Hematopoietic multipotent progenitor cell (in vitro differentiated cells): ENCODE data around the gene MUC6. TPM values are rescaled to one million over a fixed set of nuclear protein-coding genes. Genes with fewer than 3 reads are reported as not detected.

Experiments used
- DNase-seq, 3 donors: peaks; one replicate each; pipeline ENCODE4 v3.0.0-alpha.2; 2011 to 2015; ENCODE audit warnings: low read depth in 2 of 3, low spot score in 2 of 3
- total RNA-seq: library from RNA; depleted of rRNA; stranded (reverse); fragments of >200 nt; gene quantifications from one replicate; pipeline ENCODE4 v1.2.3, GENCODE V29; 2012

Gene MUC6
- total RNA-seq, 1 donor = under 0.01 TPM

DNA sequence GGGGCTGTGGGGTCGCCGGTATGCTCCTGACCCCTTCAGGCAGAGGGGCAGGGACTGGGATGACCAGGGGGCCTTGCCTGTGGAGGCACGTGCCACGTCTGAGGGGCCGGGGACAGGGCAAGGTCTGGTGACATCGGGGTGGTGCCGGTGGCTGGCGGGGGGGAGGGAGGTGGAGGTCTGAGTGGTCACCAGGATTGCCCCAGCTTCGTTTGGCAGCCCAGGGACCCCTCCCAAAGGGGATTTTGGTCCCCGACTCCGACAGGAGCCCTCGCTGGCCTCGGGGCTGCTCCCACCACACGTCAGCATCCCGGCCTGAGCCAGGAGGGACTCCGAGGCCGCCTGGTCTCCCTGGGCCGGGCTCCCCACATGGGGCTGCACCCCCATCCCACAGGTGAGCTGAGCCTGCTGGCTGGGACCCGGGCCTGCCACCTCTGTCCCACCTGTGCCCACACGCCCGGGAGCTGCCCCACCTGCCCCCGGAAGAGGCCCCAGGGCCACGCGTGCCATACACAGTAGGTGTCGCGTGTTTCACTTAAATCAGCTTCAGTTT lies 1.1 kb upstream of the MUC6 start:
- no peak for DNase-seq

DNA sequence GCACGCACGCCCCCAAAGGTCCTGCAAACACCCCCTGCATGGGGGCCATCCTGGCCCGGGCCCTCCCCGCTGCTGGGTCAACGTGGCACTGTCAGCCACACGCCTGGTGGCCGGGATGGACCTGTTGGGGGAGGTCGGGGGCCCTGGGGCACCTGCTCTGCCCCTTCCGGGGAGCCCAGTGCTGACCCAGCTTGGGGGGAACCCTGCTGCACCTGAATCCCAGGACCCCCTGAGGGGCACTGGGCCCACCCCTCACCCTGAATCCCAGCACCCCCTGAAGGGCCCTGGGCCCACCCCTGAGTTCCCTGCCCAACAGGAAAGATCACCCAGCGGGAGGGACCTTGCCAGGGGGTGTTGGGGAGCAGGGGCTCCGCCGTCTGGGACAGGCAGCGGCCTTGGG lies 413 bp upstream of the MUC6 start:
- no peak for DNase-seq

DNA sequence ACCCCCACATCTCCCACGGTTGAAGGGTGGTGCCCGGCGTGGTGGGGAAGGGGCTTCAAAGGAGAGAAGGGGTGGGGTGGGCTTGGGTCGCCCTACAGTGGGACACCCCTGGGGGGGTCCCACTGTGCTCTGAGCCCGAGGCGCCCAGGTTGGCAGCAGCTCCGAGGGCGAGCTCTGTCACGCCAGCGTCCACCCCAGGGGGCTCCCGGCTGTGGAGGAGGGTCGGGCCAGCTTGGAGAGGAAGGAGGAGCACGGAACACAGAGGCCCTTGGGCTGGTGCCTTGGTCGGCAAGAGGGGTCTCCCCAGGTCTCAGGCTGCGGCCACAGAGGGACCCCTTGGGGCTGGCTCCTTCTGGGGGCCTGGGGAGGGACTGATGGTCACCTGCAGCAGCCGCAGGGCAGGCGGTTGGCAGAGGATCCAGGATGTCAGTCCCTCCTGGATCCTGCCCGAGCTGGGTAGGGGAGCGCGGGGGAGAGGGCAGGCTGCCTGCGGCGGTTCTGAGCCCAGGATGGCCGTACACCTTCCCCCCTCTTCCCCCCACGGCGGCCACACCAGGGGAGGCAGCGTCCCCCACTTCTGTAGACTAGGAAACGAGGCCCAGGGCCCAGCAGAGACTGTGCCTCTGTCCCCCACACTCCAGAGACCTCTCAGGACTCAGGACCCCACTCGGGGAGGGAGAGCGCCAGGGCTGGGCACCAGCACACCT lies 788 bp downstream of the MUC6 start:
- no peak for DNase-seq

DNA sequence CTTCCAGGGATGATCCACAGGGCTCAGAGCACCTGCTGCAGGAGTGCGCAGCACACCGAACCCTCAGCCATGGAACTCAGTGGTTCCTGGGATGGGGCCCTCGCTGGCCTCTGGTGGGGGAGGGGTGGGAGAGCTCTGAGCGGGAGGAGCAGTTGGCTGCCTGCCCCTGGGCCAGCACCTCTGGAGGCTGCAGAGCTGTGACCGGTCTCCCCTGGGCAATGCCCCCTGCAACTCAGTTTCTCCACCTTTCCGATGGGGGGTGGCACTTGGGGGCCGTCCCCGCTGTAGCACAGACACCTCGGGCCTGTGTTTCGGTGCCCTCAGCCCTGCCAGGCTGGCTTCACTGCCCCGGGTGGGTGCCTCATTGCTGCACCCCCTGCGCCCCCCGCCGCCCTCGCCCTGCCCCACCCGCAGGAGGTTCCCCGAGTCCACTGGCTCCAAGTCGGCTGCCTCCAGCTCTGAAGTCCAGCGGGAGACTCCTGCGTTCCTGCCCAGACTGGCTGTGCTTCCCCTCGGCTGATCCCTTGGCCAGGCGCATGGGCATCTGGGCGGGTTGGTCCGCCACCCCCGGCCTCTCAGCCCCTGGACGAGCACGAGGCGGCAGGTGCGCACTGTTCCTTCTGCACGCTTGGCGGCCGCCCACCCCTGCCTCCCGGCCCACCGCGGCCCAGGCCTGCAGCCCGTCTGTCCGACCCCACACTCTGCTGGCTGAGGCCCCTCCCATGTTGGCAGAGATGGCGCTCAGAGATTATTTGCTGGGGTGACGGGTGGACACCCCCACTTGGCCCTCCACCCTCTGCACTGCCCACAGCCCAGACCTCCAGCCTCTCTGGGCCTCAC lies 1.8 kb downstream of the MUC6 start:
- DNase-seq = no peak

DNA sequence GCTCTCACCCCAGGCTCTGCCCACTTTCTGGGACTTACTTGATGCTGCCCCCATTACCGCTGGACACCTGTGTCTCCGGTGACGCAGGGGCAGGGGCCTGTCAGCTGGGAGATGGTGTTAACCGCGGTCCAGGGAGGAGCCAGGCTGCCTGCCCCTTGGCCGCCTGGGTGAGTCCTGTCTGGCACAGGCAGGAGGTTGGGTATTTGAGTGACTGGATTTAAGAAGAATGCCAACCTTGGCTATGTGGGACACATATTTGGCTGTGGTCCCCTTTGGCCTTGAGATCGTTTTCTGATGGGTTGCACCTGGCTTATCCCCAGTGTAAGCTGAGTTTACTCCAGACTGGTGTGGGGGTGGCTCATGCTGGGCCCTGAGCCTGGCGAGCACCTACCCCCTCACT lies 2.5 kb downstream of the MUC6 start:
- no peak for DNase-seq

DNA sequence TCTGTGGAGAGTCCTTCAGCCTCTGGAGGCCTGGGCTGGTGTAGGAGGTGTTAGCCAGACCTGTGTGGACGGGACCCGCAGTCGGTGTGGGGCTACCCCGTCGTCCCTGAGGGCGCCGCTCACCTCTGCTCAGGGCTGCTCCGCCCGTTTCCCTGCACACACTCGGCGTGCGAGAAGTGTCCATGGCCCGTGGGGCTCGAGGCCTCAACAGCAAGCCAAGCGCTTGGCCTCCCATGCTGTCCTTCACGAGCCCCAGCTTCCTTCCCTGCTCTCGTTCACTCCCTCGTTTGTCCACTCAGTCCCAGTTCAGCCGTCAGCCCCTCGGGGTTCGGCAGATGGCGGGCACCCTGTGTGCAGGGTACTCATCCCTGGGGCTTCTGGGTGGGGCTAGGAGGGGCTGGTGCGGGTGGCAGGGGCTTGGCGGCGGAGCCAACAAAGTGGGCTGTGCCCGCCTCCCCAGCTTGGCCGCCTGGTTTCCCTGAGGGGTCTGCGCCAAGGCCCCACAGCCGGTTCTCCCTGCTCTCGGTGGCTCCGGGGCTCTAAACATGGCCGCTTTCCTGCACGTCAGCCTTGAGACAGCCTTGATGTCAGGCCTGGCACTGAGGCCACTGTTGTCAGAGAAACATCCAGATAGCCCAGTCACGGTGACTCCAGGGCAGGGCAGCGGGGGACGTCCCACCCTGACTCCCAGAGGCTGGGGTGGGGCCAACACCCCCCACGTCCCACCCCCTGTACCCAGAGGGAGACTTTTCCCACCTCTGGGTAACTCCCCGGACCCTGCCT lies 3.3 kb downstream of the MUC6 start:
- DNase-seq = no peak

DNA sequence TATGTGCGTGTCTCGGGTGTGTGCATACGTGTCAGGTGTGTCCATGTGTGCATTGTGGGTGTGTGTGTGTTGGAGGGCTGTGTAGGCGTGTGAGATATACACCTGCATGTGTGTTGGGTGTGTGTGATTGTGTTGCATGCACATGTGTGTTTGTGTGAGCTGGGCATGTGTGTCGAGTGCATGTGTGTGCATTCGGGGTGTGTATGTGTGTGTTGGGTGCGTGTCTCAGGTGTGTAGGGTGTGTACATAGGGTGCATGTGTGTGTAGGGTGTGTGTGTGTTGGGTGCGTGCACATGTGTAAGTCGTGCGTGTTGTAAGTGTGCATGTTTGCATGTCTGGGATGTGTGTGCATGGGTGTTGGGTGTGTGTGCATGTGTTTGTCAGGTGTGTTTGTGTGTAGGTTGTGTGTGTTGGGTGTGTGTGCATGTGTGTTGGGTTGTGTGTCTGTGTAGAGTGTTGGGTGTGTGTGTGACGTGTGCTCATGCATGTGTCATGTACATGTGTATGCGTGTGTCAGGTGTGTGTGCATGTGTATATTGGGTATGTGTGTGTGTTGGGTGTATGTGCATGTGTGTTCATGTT lies 4.1 kb downstream of the MUC6 start:
- no peak for DNase-seq

DNA sequence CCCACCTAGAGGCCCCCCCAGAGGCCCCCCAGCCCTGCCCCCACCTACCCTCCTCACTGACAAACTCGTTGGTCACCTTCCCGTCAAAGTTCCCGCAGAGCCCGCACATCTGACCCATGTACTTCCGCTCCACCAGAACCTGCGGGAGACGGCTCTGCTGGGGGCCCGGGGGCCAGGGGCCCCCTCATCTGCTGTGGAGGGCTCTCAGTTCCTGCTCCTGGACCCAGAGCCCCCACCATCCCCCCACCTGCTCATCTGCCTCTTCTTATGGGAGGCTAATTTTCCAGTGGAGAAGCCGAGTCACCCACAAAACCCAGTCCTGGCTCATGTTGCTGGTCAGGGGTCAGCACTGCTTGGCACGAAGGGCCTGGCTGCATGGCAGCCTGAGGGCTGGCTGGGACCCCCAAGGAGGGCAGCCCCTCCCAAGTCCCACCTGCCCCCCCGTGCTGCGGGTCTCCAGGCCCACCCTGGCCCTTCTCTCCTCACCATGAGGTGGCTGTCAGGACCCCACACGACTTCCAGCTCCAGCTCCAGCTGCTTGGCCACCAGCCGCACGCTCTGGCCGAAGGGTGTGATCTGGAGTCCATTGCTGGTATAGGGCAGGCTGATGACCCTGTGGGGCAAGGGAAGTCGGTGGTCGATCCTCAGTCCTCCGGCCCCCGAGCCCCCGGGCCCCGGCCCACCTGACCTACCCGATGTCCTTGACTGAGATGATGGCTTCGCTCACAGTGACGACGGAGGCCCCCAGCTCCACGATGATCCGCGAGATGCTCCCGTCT lies 5.2 kb downstream of the MUC6 start:
- DNase-seq = no peak

DNA sequence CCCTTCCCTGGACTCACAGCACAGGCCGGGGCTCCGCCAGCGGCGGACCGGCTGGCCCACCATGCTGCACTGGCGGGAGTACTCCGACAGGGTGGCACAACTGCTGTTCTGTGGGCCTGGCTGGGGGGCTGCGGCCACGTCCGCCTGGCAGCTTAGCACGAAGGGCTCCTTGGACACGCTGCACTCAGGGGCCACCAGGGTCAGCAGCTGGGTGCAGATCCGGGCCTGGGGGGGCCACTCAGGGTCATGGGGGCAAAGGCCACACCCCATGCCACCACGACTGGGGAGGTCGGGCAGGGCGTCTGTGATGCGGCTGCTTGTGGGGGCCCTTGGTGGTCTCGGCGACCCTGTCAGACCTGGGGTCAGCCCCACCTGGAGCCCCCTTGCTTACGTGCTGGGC lies 6.0 kb downstream of the MUC6 start:
- DNase-seq = no peak

DNA sequence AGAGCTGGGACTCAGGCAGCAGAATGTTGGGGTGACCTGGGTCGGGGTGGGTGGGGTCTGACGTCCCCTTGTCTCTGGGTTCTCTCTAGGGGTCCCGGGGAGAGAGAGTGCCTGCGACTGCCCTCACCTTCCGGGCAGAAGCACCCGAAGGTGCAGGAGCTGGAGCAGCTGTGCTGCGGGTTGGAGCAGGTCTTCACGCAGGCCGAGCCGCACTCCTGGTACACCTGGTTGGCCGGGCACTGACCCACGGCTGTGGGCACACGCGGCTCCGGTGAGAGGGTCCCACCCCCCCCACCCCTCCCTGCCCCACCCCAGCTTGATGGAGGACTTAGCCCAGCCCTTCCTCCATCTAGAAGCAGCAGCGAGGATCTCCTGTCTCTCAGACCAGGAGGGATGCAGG lies 6.4 kb downstream of the MUC6 start:
- no peak for DNase-seq

DNA sequence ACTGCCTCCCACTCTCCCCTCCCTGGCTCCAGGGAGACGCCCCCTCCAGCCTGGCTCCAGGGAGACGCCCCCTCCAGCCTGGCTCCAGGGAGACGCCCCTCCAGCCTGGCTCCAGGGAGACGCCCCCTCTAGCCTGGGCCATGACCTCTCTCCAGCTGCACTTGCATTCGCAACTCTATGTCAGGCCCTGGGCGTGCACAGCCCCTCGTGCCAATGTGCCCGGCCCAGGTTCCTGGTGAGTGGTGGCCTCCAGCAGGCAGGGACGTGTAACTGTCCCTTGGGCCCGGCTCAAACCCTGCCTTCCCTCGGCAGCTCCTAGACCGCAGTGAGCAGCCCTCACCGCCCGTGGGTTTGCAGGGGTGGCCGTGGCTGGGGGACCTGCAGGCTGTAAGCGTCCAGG lies 6.9 kb downstream of the MUC6 start:
- no peak for DNase-seq

DNA sequence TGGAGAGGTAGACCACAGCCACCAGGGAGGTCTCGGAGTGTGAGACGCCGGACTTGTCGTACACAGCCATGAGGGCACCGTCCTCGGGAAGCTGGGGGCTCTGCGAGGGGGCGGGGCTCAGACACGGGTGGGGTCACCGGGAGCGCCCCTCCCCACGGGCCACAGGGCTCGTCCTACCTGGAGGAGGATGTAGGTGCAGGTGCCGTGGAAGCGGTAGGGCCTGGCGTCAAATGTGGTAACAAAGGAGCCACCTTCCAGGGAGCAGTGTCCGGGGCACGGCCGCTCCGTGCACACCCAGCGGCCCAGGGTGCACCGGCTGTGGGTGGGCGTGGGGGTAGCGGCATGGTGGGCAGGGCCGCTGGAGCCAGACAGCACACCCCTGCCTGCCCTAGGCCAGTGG lies 7.5 kb downstream of the MUC6 start:
- no peak for DNase-seq

DNA sequence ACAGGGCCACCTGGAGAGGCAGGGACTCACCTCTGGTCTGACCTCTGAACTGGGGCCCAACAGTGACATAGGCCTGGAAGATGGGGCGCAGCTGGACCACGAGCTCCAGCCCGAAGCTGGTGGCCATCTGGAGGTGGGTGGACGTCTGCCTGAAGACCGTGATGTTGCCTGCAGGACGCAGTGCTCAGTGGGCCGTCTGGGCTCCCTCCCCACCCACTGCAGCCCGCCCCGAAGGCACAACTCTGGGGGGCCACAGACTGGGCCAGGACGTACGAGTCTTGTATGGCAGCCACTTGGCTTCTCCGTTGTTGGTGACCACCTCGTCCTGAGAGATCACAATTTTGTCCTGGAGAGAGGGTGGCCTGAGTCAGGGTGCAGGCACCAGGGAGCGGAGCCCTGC lies 7.9 kb downstream of the MUC6 start:
- DNase-seq = no peak

DNA sequence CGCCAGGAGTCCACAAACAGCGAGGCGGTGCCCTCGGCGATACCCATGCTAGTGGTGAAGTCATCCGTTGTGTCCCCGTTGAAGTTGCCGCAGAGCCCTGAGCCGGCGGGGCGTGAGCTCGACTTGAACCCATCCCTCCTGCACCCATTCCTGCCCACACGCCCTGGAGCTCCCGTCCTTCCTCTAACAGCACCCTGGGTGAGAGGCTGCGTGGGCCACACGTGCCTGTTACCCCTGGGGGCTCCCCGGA lies 8.3 kb downstream of the MUC6 start:
- no peak for DNase-seq

DNA sequence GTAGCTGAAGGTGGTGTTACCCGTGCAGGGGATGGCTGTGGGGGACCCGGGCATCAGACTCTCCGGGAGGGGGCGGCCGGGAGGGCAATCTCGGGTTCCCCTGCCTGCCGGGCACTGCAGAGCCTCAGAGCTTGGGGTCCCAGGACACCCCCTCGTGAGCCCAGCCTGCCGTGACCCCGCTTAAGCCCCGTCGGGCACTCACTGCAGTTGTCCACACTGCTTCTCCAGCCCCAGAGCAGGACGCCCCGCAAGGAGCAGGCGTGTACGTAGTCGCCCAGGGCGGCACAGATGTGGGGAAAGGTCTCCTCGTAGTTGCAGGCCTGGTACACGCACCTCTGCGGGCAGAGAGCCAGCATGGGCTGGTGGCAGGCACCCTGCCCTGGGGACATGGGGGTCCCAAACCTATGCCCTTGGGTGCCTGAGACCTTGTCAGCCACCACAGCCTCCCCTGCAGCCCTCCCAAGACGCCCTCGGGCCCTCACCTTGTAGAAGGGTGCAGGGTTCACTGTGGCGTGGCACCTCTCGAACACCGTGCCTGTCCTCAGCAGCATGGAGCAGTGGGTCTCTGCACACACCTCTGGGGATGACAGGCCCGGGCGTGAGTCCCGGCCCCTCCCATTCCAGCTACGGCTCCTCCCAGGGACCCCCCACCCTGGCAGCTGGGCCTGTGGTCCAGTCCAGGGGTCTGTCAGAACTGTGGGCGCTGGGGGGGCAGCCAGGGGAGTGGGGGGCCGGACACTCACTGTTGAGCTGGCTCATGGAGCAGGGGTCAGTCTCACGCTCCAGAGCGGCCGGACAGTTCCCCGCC lies 8.8 kb downstream of the MUC6 start:
- no peak for DNase-seq

DNA sequence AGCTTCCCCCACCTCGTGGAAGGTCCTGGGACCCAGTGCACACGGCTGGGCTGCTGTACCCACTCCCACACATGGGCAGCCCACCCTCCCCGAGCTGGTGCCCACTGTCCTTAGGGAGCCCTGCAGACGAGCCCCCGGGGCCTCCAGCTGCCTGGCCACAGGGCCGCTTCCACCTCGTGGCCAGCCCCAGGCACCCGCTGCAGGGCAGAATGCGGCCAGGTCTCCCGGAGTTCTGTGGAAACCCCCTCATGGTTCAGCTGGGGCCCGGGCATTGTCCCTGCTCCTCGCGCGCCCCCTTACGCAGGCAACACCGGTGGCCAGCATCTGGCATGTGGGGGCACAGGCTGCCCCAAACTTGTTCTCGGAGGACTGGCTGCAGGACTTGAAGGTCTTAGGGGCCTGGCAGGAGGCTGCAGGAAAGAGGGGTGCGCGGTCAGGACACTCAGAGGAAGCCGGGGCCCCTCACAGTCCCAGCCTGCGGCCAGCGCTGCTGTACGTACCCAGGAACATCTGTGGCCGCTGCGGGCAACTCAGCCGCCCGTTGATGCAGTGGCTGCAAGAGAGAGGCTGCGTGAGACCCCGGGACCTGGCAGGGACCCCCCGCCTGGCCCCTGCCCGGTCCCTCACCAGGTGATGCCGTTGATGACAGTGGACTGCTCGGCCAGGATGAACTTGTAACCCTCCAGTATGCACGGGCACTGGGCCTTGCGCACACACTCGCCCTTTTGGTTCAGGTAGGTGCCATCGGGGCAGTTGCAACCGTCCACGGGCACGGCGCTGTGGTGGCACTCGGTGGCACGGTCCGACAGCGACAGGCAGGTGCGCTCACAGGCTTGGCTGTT lies 9.7 kb downstream of the MUC6 start:
- no peak for DNase-seq

DNA sequence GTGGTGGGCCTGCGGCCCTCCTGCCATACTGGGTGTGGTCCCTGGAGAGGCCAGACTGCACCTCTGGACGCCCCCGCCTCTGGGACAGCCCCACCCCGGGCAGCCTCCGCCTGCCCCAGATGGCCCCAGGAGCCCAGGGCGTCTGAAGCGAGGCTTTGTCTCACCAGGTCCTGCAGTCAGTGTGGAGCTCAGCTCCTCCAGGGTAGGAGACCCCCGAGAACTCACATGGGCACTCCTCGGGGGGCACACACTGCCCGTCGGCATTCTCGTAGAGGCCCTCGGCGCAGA lies 10.4 kb downstream of the MUC6 start:
- no peak for DNase-seq

DNA sequence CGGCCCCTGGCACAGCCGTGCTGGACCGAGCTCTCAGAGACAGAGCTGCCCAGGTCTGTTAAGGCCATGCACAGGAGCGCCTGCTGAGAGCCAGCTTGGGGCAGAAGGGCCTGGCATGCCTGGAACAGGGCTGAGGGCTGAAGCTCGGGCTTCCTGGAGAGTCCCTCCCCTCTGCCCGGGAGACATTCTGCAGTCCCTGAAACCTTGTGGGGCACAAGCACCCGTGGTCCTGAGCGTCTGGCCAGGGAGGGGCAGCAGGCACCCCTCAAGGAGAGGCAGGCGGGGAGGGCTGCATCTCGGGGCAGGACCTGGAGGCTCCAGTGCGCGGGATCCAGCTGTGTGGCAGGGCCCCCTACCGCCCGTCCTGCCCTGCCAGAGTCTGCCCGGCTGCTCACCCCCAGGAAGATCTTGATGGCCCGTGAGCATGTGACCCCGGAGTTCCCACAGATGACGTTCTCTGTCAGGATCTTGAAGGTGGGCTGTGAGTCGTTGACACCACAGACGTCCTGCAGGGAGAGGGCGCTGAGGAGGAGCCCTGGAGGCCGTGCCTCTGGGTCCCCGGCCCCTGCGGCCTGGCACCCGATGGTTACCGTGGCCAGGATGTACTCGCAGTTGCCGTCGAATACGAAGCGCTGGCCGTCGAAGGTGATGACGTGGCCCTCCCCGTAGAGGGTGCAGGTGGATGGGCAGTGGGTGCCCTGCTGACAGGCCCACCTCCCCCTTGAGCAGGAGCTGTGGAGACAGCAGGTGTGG lies 10.9 kb downstream of the MUC6 start:
- DNase-seq = no peak
